Measurements from ENCODE around the gene EYA4.

GRCh38 chr6:133430530-133430929 is 189.4 kb downstream of the EYA4 start:
- TF ChIP-seq CTCF (conservative IDR thresholded peaks at IDR 0.05 in 1 of 2, IDR thresholded peaks at IDR 0.05 in 1 of 2; ENCODE audit: extremely low read depth in 1 of 2, insufficient read depth in 1 of 2, low read depth in 1 of 2, low read length in 2 of 2) (no peak), EZH2 (IDR thresholded peaks at IDR 0.05; ENCODE audit: borderline replicate concordance, low read length) (no peak)

All from mammary epithelial cell (primary cell).